ENCODE results near the gene RDH8.

Gene RDH8, protein sequence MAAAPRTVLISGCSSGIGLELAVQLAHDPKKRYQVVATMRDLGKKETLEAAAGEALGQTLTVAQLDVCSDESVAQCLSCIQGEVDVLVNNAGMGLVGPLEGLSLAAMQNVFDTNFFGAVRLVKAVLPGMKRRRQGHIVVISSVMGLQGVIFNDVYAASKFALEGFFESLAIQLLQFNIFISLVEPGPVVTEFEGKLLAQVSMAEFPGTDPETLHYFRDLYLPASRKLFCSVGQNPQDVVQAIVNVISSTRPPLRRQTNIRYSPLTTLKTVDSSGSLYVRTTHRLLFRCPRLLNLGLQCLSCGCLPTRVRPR

DNA sequence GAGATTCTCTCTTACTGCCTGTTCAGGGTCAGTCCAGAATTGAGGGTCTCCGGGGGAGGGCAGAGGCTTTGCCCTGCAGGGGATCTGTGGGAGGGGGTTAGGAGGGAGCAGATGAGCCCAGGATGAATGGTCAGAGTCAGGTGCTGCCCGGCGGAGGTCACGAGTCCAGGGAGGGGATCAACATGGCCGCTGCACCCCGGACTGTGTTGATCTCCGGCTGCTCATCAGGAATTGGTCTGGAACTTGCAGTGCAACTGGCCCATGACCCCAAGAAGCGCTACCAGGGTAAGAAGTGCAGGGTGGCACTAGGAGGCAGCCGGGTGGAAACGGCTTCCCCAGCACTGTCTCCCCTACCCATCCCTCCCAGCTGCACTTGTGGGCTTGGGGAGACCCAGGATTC, at the start of gene RDH8:
TSS of gene RDH8 (plus strand) at position 168 of the 400 bp plus-strand sequence. CDS start at position 183, 15 bp downstream.
- DNase-seq (ENCODE audit: low read depth in 2 of 2): no peak

DNA sequence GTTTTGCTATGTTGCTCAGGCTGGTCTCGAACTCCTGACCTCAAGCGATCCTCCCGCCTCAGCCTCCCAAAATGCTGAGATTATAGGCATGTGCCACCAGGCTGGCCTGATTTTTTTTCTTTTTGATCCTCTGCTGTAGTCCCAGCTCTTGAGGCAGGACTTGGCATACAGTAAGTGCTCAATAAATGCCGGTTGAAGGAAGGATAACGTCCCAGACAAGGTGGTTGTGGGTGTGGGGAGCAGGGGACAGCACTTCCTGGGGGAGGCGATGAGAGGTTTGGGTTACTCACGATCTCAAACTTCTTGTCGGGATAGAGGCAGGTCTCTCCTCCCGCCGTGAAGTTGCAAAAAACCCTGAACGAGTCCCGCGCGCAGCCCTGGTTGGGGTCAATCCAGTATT, 47.3 kb upstream of the RDH8 start:
- no peak for DNase-seq (ENCODE audit: low read depth in 2 of 2)

DNA sequence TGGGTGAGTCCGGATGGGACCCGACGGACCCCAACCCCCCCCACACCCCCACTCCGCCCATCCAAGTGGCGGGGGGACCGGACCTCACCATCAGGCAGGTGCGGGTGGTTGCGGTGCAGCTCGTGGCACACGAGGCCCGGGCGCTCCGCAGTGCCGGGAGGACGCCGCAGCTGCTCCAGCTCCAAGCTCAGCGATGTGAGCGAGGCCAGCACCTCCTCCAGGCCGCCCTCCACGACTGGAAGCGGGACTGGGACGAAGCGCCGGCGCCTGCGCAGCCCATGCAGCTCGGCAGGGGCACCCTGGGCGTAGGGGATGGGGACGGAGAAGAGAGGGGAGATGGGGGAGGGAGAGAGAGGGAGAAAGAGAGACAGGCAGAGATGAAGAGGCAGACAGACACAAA, 46.8 kb upstream of the RDH8 start:
- DNase-seq (ENCODE audit: low read depth in 2 of 2): no peak

DNA sequence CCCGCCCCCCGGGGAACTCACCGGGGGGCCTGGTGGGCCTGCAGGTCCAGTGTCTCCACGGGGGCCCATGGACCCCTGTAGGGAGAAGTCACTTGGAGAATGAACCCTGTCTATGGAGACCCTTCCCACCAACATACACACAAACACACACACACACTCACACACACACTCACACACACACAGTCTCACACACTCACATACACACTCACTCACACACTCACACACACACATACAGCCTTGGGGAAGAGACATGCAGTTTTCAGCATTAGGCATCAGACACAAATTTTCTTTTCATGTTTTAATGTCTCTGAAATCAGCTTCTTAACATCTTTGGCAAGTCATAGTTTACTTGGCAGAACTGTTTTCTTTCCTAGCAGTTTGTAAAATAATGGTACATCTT, 46.0 kb upstream of the RDH8 start:
- no peak for DNase-seq (ENCODE audit: low read depth in 2 of 2)

DNA sequence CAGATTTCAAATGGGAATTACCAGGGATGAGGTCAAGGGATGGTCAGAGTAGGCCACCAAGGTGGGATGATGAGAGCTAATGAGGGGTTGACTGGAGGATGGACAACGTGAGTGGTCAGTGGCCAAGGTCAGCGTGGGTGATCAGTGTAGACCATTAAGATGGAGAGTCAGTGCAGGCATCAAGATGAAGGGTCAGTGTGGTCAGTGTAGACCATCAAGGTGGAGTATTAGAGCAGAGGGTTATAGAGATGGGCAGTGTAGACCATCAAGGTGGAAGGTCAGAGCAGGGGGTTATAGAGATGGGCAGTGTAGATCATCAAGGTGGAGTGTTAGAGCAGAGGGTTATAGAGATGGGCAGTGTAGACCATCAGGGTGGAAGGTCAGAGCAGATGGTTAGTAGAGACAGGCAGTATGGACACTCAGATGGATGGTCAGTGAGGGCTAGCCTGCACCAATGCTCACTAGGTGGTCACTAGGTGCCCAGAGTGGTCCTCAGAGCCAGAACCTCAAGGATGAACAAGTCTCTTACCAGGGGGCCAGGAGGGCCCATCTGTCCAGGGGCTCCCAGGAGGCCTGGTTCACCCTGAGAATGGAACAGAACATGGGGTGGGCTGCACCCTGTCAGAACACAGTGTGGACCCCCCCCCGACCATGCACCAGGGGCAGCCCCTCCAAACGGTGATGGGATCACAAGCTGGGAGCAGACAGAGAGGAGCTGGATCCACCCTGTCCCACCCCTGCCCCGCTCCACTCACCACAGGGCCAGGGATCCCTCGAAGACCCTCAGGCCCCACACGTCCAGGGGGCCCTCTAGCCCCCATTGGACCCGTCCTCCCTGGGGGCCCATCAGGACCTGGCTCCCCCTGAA, 44.2 kb upstream of the RDH8 start:
- DNase-seq (ENCODE audit: low read depth in 2 of 2): no peak

DNA sequence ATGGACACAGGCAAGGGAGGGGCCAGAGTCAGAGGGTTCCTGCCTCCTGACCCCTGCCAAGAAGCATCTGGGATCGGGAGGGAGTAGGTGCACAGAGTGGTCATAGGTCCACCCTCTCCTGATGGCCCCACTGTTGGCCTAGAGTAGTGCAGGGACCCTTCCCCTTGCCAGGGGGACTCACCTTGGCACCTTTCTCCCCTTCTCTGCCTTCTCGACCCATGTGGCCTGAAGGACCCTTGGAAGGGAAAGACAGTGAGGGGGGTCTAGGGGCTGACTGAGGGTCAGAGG, 43.7 kb upstream of the RDH8 start:
- DNase-seq (ENCODE audit: low read depth in 2 of 2): no peak

DNA sequence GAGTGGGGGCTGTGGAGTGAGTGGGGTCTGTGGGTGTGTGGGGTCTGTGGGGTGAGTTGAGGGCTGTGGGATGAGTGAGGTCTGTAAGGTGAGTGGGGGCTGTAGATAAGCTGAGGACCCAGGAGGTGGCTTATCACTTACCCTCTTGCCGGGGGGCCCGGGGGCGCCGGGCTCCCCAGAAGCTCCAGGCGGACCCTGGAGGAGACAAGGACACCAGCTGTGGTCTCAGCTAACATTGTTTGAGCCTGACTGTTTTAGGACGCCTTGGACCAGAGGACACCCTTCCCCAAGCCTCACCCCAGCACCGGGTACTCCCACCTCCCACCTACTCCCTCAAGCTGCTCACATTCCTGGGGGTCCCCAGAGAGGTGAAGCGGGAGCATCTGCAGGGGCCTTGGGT, 42.8 kb upstream of the RDH8 start:
- no peak for DNase-seq (ENCODE audit: low read depth in 2 of 2)

DNA sequence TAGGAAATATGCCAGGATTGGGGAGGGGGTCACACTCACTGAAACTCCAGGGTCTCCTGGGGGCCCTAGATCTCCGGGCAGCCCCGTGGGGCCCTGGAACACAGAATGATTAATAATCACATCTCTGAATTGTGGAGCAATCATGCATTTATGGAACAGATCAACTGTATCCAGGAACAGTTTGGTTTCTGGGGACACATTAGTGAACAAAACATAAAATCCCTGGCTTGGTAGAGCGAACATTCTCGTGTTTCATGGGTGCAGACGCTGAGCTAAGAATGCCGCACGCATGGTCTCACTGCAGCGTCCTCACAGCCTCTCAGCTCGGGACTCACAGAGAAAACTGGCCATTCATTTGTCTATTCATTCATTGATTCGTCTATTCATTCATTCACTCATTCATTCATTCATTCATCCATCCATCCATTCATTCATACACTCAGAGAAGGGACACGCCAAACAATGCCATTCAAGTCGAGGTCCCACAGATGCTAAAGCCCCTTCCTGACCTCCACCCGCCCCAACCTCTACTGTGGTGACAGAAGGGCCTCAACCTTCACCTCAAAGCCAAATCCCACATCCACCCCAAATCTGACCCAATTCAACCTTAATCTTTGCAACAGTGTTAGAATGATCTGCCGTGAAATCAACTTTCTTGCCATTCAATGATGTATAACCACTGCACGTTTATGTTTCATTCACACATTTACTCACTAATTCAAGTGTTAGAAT, 42.0 kb upstream of the RDH8 start:
- DNase-seq (ENCODE audit: low read depth in 2 of 2): no peak

DNA sequence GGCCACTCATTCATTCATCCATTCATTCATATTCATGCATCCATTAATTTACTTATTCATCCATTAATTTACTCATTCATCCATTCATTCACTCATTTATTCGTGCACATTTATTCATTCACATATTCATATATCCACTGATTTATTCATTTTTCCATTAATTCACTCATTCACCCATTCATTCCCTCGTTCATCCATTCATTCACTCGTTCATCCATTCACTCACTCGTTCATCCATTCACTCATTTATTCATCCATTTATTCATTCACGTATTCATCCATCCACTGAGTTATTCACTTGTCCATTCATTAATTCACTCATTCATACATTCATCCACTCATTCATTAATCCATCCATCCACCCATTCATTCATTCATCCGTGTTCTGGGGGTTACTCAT, 41.2 kb upstream of the RDH8 start:
- no peak for DNase-seq (ENCODE audit: low read depth in 2 of 2)

DNA sequence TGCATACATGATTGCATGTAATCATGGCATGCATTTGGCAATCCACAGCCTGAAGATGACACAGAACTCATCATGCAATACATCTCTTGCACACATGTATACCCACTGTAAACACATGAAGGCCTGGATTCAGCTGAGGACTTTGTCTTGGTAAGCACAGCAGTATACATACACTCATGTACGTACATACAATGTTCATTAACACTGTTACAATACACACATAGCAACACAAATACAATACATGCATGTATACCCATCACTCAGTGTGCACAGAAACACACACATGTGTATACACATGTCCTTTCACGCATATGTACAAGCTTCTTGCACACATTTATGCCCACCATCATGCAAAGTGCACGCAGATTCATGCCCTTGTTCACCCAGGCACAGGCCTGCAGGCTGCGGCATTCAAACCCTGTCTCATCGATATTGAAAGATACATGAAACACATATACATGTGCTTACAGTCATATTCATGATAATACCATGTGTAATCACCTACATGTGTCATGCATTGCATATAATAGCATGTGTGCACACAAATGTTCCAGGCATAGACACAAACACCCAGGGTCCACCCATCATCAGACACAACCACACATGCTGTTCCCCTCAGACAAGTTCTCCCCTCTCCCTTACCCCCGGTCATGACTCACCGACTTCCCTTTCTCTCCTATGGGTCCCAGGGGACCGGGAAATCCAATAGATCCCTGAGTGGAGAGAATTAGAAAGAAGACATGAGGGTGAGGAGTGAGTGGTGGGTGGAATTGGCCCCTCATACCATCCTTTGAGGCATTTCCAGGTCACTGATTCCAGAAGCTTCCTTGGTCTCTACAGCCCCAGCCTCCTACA, 31.6 kb upstream of the RDH8 start:
- DNase-seq (ENCODE audit: low read depth in 2 of 2): no peak

DNA sequence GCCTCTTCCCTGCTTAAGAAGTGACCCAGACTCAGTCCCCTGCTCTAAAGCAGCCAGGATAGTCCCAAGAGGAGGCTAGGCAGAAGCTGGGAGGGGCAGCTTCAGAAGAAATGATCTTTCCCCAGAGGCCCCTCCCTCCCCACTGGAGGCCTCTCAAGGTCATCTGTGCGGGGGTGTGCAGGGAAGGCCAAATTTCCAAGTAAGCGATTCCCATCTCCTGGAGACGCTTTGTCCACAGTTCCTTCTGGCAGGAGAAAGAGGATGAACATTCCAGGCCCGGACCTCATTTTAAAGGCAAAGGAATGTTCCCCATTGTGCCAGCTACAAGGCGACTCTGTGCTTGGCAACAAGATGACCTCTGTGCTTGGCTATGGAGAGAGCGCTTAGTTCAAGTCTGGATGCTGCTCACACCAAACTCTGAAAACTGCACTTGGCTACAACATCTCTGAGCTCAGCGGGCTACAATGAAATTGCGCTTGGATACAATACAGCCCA, 26.4 kb upstream of the RDH8 start:
- no peak for DNase-seq (ENCODE audit: low read depth in 2 of 2)

DNA sequence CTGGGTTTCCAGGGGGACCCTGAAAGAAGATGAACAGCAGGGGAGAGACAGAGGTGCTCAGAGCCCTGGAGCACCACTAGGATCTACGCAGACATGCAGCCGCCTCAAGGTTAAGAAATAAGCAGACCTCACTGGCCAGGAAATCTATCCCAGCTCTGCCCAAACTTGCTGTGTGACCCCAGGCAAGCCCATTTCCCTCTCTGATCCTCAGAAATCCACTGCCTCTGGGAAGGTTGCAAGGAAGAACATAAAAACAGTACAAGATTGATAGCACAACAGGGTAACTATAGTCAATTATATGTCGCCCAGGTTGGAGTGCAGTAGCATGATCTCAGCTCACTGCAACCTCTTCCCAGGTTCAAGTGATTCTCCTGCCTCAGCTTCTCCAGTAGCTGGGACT, 23.8 kb upstream of the RDH8 start:
- no peak for DNase-seq (ENCODE audit: low read depth in 2 of 2)

DNA sequence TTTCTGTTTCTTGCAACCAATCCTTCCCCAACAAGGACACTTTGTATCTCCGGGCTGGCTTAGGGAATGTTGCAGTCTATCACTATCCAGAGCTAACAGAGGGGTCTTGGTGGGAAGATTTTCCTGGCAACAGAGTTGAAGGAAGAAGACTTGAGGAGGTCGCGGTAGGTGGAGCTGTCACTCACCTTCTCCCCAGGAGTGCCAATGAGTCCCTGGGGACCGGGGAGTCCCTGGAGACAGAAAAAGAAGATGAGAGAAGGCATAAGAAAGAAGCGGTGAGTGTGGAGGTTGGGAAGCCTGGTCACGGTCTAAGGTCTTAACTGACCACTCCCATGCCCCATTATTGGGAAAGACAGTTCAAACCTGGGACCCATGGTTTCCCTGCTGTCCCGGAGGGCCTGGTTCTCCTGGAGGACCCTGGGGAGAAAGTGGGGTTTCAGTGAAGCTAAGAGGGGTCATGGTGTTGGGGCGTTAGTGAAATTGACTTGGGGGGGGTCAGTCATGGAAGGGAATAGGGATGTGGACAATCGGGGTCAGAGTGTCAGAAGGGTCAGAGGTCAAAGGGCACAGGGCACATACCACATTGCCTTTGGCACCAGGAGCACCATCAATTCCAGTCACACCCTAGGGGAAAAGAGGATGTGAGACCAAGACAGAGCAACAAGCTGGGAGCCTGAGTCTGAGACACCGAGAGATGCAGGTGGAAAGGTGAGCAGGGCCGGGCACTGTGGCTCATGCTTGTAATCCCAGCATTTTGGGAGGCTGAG, 21.7 kb upstream of the RDH8 start:
- DNase-seq (ENCODE audit: low read depth in 2 of 2): no peak

DNA sequence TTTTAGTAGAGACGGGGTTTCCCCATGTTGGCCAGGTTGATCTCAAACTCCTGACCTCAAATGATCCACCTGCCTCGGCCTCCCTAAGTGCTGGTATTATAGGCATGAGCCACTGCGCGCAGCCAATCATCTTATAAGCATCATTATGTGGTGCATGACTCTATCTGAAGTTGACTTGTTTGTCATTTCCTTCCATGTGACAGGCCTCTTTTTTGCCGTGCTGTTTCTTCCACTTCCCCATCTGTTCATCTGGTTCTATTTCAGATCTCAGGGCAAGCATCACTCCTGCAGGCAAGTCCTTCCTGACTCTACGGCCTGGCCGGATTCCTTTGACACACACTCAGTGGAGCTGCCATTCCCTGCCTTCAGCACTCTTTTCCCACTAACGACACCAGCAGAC, 18.2 kb upstream of the RDH8 start:
- DNase-seq (ENCODE audit: low read depth in 2 of 2): no peak

DNA sequence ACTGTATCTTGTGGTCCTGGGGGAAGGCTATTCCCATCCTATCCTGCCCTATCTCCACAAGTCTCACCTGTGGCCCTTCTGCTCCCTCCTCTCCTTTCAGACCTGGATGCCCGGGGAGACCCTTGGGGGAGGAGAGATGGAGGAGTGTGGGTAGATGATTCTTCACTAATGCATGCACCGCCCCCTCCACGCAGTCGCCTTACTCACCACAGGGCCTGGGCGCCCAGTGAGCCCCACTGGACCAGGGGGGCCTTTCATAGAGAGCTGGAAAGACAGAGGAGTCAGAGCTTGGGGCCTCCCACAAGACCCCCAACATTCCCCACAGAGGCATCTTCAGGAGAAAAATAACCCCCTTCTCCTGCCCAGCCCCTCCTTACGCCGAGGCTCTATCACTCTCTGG, 17.3 kb upstream of the RDH8 start:
- DNase-seq (ENCODE audit: low read depth in 2 of 2): no peak

DNA sequence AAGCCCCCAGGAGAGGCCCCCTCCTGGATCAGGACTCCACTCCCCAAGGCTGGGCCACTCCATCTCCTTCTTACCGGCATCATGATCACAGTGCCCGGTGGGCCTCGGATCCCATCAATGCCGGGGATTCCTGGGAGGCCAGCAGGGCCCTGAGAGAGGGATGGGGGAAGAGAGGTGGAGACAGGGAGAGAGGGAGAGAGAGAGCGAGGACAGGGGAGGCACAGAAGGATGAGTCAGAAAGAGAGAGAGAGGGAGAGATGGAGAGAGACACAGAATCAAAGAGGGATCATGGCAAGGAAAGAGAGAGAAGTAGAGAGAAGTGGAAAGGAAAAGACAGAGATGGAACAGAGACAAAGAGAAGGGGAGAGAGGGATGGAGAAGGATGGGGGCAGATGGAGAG, 16.7 kb upstream of the RDH8 start:
- DNase-seq (ENCODE audit: low read depth in 2 of 2): no peak

DNA sequence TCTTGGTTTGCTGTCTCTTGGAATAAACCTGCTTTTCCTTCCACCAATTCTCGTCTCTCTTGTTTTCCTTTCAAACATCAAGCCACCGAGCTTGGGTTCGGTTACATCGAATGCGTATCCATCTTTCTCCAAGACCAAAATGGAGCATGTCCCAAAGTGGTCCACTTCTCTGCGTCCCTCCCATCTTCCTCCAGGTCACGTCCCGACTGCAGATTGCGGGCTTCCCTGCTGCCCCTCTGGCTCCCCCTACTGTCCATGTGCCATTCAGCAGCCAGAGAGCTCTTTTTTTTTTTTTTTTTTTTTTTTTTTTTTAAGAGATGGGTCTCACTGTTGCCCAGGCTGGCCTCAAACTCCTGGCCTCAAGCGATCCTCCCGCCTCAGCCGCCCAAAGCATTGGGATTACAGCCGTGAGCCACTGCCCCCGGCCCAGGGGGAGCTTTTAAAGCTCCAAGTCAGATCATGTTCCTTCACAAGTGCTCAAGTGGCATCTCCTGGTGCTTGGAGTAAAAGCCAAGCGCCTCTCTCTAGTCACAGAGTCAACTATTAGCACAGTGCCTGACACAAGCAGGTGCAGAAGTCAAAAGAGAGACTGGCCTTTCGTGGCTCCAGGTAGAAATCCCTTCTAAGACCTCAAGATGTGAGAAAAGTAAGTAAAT, 13.0 kb upstream of the RDH8 start:
- peak; percentile 28 to 46 for DNase-seq (ENCODE audit: low read depth in 2 of 2)

DNA sequence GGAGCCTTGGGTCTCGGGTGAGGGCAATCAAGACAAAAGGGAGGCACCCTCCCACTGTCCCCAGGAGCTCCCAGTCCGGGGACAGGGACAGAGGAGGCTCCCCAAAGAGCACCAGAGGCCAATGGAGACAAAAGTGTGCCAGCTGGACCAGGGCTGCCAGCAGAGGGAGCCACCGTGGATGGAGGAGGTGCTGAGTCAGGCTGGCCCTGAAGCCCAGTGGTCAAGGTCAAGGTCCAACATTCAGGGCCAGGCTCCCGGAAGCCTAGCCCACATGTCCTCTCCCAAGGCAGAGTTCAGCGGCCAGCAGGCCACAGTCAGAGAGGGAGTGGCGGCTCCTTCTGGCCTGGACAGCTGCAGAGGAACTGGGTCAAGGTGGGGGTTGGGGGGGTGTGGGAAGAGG, 11.4 kb upstream of the RDH8 start:
- no peak for DNase-seq (ENCODE audit: low read depth in 2 of 2)

DNA sequence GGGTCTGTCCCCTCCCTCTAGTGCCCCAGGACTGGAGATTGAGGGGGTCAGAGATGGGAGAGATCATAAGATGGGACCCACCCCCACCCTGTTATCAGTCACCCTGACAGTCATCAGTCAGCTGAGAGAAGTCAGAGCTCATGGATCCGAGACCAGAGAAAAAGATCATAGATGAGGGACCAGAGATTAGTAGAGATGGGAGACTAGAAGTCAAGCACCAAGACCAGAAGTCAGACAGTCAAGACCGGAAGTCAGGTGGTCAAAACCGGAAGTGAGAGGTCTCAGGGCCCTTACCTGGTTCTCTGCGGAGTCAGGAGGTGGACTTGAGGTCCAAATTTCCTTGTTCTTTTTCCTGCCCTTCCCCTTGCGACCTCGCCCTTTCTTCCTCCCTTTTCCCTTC, 10.0 kb upstream of the RDH8 start:
- DNase-seq (ENCODE audit: low read depth in 2 of 2): no peak

DNA sequence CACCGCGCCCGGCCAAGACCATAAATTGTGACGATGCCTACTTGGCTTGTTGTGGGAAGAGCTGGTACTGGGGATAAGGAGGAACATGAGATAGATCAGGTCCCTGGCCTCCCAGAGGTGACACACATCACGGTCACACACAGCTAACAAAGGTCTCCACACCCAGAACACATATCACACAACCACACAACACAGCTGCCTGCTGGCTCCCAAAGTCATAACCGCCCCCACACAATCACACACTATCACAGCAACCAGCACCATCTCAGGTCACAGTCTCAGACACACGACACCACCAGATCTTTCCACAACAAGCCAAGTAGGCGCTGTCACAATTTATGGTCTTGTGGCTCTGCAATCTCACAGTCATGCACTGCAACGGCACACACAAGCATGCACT, 8.7 kb upstream of the RDH8 start:
- no peak for DNase-seq (ENCODE audit: low read depth in 2 of 2)
